ENCODE measurements around the gene MTFR1L. TPM values are rescaled to one million over a fixed set of nuclear protein-coding genes. Genes with fewer than 3 reads are reported as not detected.

The MTFR1L gene
- total RNA-seq, 5 donors from 2014 or later (not counting 1 experiment from before 2014, with no cell fraction given), result 39.6 to 48.1 (median 41.6) TPM

GRCh38 chr1:25786887-25787759, 32.6 kb upstream of the MTFR1L start:
- Histone ChIP-seq H3K27me3 (replicated peaks in 1 of 2; ENCODE audit: control insufficient read depth in 2 of 2, extremely low read depth in 1 of 2, insufficient read depth in 2 of 2, low read length in 1 of 2) (no peaks in the 10 kb centered on the region), H3K27ac (ENCODE audit: low read length) (no peak overlapping the region), H3K4me1 (ENCODE audit: control insufficient read depth in 1 of 2, extremely low read depth in 1 of 2, insufficient read depth in 2 of 2, low read length in 2 of 2) (no peaks in the 10 kb centered on the region), H3K4me3 (ENCODE audit: control insufficient read depth in 1 of 2, extremely low read depth in 1 of 2, low read length in 1 of 2) (no peak overlapping the region), H3K9me3 (no peaks in the 10 kb centered on the region), H3K36me3 (ENCODE audit: control insufficient read depth in 2 of 2, extremely low read depth in 1 of 2, insufficient read depth in 1 of 2, low read length in 1 of 2) (peaks cover 3 to 54% of the 10 kb centered on the region in 2 donors)
- no peaks in the 10 kb centered on the region for H3K9me3 Mint-ChIP-seq
- ATAC-seq (replicated peaks in 1 of 4) (no peak), DNase-seq (no peak)
- no peak overlapping the region for H3K4me3 Mint-ChIP-seq
- H3K4me1 Mint-ChIP-seq, result peaks cover 0 to 16% (median 0%) of the 10 kb centered on the region in 3 donors
- ChIA-PET CTCF (interaction anchor here in 1 of 2 donors (0.5 to 0.8 kb wide), 4 partner anchors 12 to 1099 kb away, joined by 3 to 4 read pairs (median 3); no protein-coding TSS in a partner anchor), POLR2A (interaction anchor here in 1 of 2 donors (0.6 kb wide), 1 partner anchor 115 kb away, joined by 3 read pairs; no protein-coding TSS in a partner anchor)
- WGBS (ENCODE audit: insufficient coverage), result 100% methylated on average over 2 of the region's 11 CpGs
- peak overlapping the region; percentile 45 to 58 for H3K27ac Mint-ChIP-seq
- H3K27me3 Mint-ChIP-seq, result no peaks in the 10 kb centered on the region
- H3K36me3 Mint-ChIP-seq, result peaks cover 29% of the 10 kb centered on the region

GRCh38 chr1:25787760-25788166, 32.0 kb upstream of the MTFR1L start:
- Histone ChIP-seq H3K27ac (ENCODE audit: low read length) (no peak overlapping the region), H3K4me3 (ENCODE audit: control insufficient read depth in 1 of 2, extremely low read depth in 1 of 2, low read length in 1 of 2) (no peak overlapping the region), H3K27me3 (replicated peaks in 1 of 2; ENCODE audit: control insufficient read depth in 2 of 2, extremely low read depth in 1 of 2, insufficient read depth in 2 of 2, low read length in 1 of 2) (no peaks in the 10 kb centered on the region), H3K4me1 (ENCODE audit: control insufficient read depth in 1 of 2, extremely low read depth in 1 of 2, insufficient read depth in 2 of 2, low read length in 2 of 2) (no peaks in the 10 kb centered on the region), H3K9me3 (no peaks in the 10 kb centered on the region), H3K36me3 (ENCODE audit: control insufficient read depth in 2 of 2, extremely low read depth in 1 of 2, insufficient read depth in 1 of 2, low read length in 1 of 2) (peaks cover 3 to 53% of the 10 kb centered on the region in 2 donors)
- WGBS (ENCODE audit: insufficient coverage), result 87% methylated on average over 5 of the region's 5 CpGs
- H3K27me3 Mint-ChIP-seq, result no peaks in the 10 kb centered on the region
- ChIA-PET POLR2A (interaction anchor here in 1 of 2 donors (0.6 to 0.7 kb wide), 2 partner anchors 115 to 472 kb away, joined by 3 read pairs; no protein-coding TSS in a partner anchor), CTCF (interaction anchor here in 1 of 2 donors (0.6 to 0.8 kb wide), 3 partner anchors 13 to 616 kb away, joined by 3 to 4 read pairs (median 3); no protein-coding TSS in a partner anchor)
- H3K27ac Mint-ChIP-seq, result peak overlapping the region; percentile 13 to 22
- DNase-seq, result no peak
- H3K9me3 Mint-ChIP-seq, result no peaks in the 10 kb centered on the region
- H3K4me3 Mint-ChIP-seq, result no peak overlapping the region
- peaks cover 0 to 9% (median under 1%) of the 10 kb centered on the region in 3 donors for H3K4me1 Mint-ChIP-seq
- peaks cover 26% of the 10 kb centered on the region for H3K36me3 Mint-ChIP-seq
- ATAC-seq (replicated peaks in 1 of 4), result no peak

GRCh38 chr1:25790472-25790871, 29.3 kb upstream of the MTFR1L start:
- Mint-ChIP-seq H3K4me3 (no peak overlapping the region), H3K36me3 (peaks cover 14% of the 10 kb centered on the region), H3K9me3 (no peaks in the 10 kb centered on the region), H3K4me1 (peaks cover 15 to 18% (median 16%) of the 10 kb centered on the region in 3 donors), H3K27me3 (no peaks in the 10 kb centered on the region), H3K27ac (peak overlapping the region; percentile 57 to 60)
- Histone ChIP-seq H3K27ac (ENCODE audit: low read length) (no peak overlapping the region), H3K36me3 (ENCODE audit: control insufficient read depth in 2 of 2, extremely low read depth in 1 of 2, insufficient read depth in 1 of 2, low read length in 1 of 2) (peaks cover 3 to 28% of the 10 kb centered on the region in 2 donors), H3K4me3 (ENCODE audit: control insufficient read depth in 1 of 2, extremely low read depth in 1 of 2, low read length in 1 of 2) (no peak overlapping the region), H3K27me3 (replicated peaks in 1 of 2; ENCODE audit: control insufficient read depth in 2 of 2, extremely low read depth in 1 of 2, insufficient read depth in 2 of 2, low read length in 1 of 2) (no peaks in the 10 kb centered on the region), H3K9me3 (no peaks in the 10 kb centered on the region), H3K4me1 (ENCODE audit: control insufficient read depth in 1 of 2, extremely low read depth in 1 of 2, insufficient read depth in 2 of 2, low read length in 2 of 2) (peaks cover 0 to 9% of the 10 kb centered on the region in 2 experiments)
- no peak for DNase-seq
- POLR2A ChIA-PET, result no interaction called here
- WGBS (ENCODE audit: insufficient coverage), result 85% methylated on average over 6 of the region's 6 CpGs
- CTCF ChIA-PET, result no interaction called here
- no peak for ATAC-seq (replicated peaks in 1 of 4)

GRCh38 chr1:25792115-25792514, 27.6 kb upstream of the MTFR1L start:
- Mint-ChIP-seq H3K36me3 (peaks cover 14% of the 10 kb centered on the region), H3K4me3 (no peak overlapping the region), H3K4me1 (peaks cover 27 to 34% (median 31%) of the 10 kb centered on the region in 3 donors), H3K27me3 (no peaks in the 10 kb centered on the region), H3K9me3 (no peaks in the 10 kb centered on the region), H3K27ac (peak overlapping the region in 1 of 2 donors; percentile 60)
- Histone ChIP-seq H3K9me3 (no peaks in the 10 kb centered on the region), H3K4me3 (ENCODE audit: control insufficient read depth in 1 of 2, extremely low read depth in 1 of 2, low read length in 1 of 2) (no peak overlapping the region), H3K27ac (ENCODE audit: low read length) (no peak overlapping the region), H3K36me3 (ENCODE audit: control insufficient read depth in 2 of 2, extremely low read depth in 1 of 2, insufficient read depth in 1 of 2, low read length in 1 of 2) (peaks cover 0 to 14% of the 10 kb centered on the region in 2 donors), H3K4me1 (ENCODE audit: control insufficient read depth in 1 of 2, extremely low read depth in 1 of 2, insufficient read depth in 2 of 2, low read length in 2 of 2) (peaks cover 4 to 25% of the 10 kb centered on the region in 2 experiments), H3K27me3 (replicated peaks in 1 of 2; ENCODE audit: control insufficient read depth in 2 of 2, extremely low read depth in 1 of 2, insufficient read depth in 2 of 2, low read length in 1 of 2) (no peaks in the 10 kb centered on the region)
- DNase-seq, result no peak
- 50% methylated on average over 2 of the region's 4 CpGs for WGBS (ENCODE audit: insufficient coverage)
- no peak for ATAC-seq (replicated peaks in 1 of 4)
- ChIA-PET CTCF (no interaction called here), POLR2A (no interaction called here)

GRCh38 chr1:25793585-25794170, 26.1 kb upstream of the MTFR1L start:
- DNase-seq (no peak), ATAC-seq (replicated peaks in 1 of 4) (no peak)
- H3K9me3 ChIP-seq, result no peaks in the 10 kb centered on the region
- H3K27ac ChIP-seq (ENCODE audit: low read length), result no peak overlapping the region
- no peaks in the 10 kb centered on the region for H3K27me3 ChIP-seq (replicated peaks in 1 of 2; ENCODE audit: control insufficient read depth in 2 of 2, extremely low read depth in 1 of 2, insufficient read depth in 2 of 2, low read length in 1 of 2)
- CTCF ChIA-PET, result interaction anchor here in 1 of 2 donors (0.6 to 1.1 kb wide), 2 partner anchors 10 to 19 kb away, joined by 3 to 4 read pairs; no protein-coding TSS in a partner anchor
- H3K36me3 ChIP-seq (ENCODE audit: control insufficient read depth in 2 of 2, extremely low read depth in 1 of 2, insufficient read depth in 1 of 2, low read length in 1 of 2), result peaks cover 0 to 3% of the 10 kb centered on the region in 2 donors
- no peak overlapping the region for H3K4me3 ChIP-seq (ENCODE audit: control insufficient read depth in 1 of 2, extremely low read depth in 1 of 2, low read length in 1 of 2)
- no peaks in the 10 kb centered on the region for H3K9me3 Mint-ChIP-seq
- peak overlapping the region; percentile 77 to 96 for H3K27ac Mint-ChIP-seq
- H3K27me3 Mint-ChIP-seq, result no peaks in the 10 kb centered on the region
- H3K4me3 Mint-ChIP-seq, result no peak overlapping the region
- H3K36me3 Mint-ChIP-seq, result peaks cover 9% of the 10 kb centered on the region
- peaks cover 43 to 50% (median 45%) of the 10 kb centered on the region in 3 donors for H3K4me1 Mint-ChIP-seq
- POLR2A ChIA-PET, result interaction anchor here in 1 of 2 donors (0.6 to 0.7 kb wide), 2 partner anchors 135 to 169 kb away, joined by 3 to 4 read pairs; no protein-coding TSS in a partner anchor
- peaks cover 13 to 41% of the 10 kb centered on the region in 2 experiments for H3K4me1 ChIP-seq (ENCODE audit: control insufficient read depth in 1 of 2, extremely low read depth in 1 of 2, insufficient read depth in 2 of 2, low read length in 2 of 2)
- 39% methylated on average over 3 of the region's 7 CpGs for WGBS (ENCODE audit: insufficient coverage)

GRCh38 chr1:25794325-25794724, 25.4 kb upstream of the MTFR1L start:
- Histone ChIP-seq H3K27me3 (replicated peaks in 1 of 2; ENCODE audit: control insufficient read depth in 2 of 2, extremely low read depth in 1 of 2, insufficient read depth in 2 of 2, low read length in 1 of 2) (no peaks in the 10 kb centered on the region), H3K9me3 (no peaks in the 10 kb centered on the region), H3K4me1 (ENCODE audit: control insufficient read depth in 1 of 2, extremely low read depth in 1 of 2, insufficient read depth in 2 of 2, low read length in 2 of 2) (peaks cover 13 to 47% of the 10 kb centered on the region in 2 experiments), H3K36me3 (ENCODE audit: control insufficient read depth in 2 of 2, extremely low read depth in 1 of 2, insufficient read depth in 1 of 2, low read length in 1 of 2) (peaks cover 0 to 3% of the 10 kb centered on the region in 2 donors), H3K4me3 (ENCODE audit: control insufficient read depth in 1 of 2, extremely low read depth in 1 of 2, low read length in 1 of 2) (no peak overlapping the region), H3K27ac (ENCODE audit: low read length) (no peak overlapping the region)
- Mint-ChIP-seq H3K27ac (peak overlapping the region; percentile 60 to 96), H3K9me3 (no peaks in the 10 kb centered on the region), H3K4me3 (no peak overlapping the region), H3K4me1 (peaks cover 47 to 56% (median 48%) of the 10 kb centered on the region in 3 donors), H3K27me3 (no peaks in the 10 kb centered on the region), H3K36me3 (peaks cover 9% of the 10 kb centered on the region)
- CTCF ChIA-PET, result interaction anchor here (0.6 kb wide), 2 partner anchors 90 to 263 kb away, joined by 4 read pairs; no protein-coding TSS in a partner anchor
- ATAC-seq (replicated peaks in 1 of 4) (no peak), DNase-seq (no peak)
- POLR2A ChIA-PET, result interaction anchor here in 1 of 2 donors (0.6 kb wide), 1 partner anchor 1100 kb away, joined by 4 read pairs; no protein-coding TSS in a partner anchor
- 83% methylated on average over 8 of the region's 8 CpGs for WGBS (ENCODE audit: insufficient coverage)

Data from T-cell (primary cell).